HEK293T (cell line): Measurements from ENCODE around the gene DMD.

Experiments
- BHLHE40 ChIP-seq: fragments of 450-650 bp; IDR thresholded peaks from 2 replicates; pipeline ENCODE4 v1.6.1; 2016; ENCODE audit warnings: mild to moderate bottlenecking, moderate library complexity, borderline replicate concordance
- FOXA1 ChIP-seq: fragments of 450-650 bp; IDR thresholded peaks from 2 replicates; pipeline ENCODE4 v1.6.1; 2016; ENCODE audit warnings: mild to moderate bottlenecking
- SP1 ChIP-seq: fragments of 450-650 bp; IDR thresholded peaks from 2 replicates; pipeline ENCODE4 v1.6.1; 2017
- SUZ12 ChIP-seq: fragments of 450-650 bp; IDR thresholded peaks from 2 replicates; pipeline ENCODE4 v1.6.1; 2016; ENCODE audit warnings: mild to moderate bottlenecking
- ZNF384 ChIP-seq: fragments of 450-650 bp; IDR thresholded peaks from 2 replicates; pipeline ENCODE4 v1.6.1; 2016

GRCh38 chrX:31962256-31962655, 1249.1 kb downstream of the DMD start:
- TF ChIP-seq SP1, result no peak
- TF ChIP-seq ZNF384, result no peak
- TF ChIP-seq FOXA1, result no peak
- TF ChIP-seq SUZ12, result no peak
- no peak for TF ChIP-seq BHLHE40
